ENCODE measurements around the gene TGFA. TPM values are rescaled to one million over a fixed set of nuclear protein-coding genes. Genes with fewer than 3 reads are reported as not detected.

TGFA gene
- total RNA-seq, 1 experiment from 2014 or later = 27.7 TPM

DNA sequence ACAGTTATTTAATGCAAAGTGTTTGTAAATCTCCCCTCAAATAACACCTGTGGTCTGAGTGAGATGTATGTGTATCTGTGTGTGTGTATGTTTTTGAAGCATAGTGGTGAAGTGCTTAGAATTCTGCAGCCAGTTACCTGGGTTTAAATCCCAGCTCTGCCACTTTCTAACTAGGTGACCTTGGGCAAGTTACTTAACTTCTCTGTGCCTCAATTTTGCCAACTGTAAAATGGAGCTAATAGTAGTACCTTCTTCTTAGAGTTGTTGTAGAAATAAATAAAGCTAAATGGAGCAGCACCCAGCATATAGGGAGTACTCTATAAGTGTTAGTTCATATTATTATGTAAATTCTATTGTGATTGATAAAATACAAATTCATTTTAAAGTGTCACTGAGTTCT is 48.9 kb downstream of the TGFA start:
- H4K20me1 ChIP-seq (ENCODE audit: insufficient read depth) = no peaks in the 10 kb centered on the region
- ChIA-PET CTCF (interaction anchor here (0.6 kb wide), 1 partner anchor 20 kb away, joined by 3 read pairs; no protein-coding TSS in a partner anchor), POLR2A (ENCODE audit: unreplicated experiment) (no interaction called here)
- H3K4me2 ChIP-seq = no peak overlapping the region
- no peak overlapping the region for H2AFZ ChIP-seq
- no peaks in the 10 kb centered on the region for H3K27me3 ChIP-seq (ENCODE audit: insufficient read depth, low read depth)
- no peak for TF ChIP-seq EZH2 (IDR thresholded peaks at IDR 0.05; ENCODE audit: low read depth)
- TF ChIP-seq, protein P1, sequence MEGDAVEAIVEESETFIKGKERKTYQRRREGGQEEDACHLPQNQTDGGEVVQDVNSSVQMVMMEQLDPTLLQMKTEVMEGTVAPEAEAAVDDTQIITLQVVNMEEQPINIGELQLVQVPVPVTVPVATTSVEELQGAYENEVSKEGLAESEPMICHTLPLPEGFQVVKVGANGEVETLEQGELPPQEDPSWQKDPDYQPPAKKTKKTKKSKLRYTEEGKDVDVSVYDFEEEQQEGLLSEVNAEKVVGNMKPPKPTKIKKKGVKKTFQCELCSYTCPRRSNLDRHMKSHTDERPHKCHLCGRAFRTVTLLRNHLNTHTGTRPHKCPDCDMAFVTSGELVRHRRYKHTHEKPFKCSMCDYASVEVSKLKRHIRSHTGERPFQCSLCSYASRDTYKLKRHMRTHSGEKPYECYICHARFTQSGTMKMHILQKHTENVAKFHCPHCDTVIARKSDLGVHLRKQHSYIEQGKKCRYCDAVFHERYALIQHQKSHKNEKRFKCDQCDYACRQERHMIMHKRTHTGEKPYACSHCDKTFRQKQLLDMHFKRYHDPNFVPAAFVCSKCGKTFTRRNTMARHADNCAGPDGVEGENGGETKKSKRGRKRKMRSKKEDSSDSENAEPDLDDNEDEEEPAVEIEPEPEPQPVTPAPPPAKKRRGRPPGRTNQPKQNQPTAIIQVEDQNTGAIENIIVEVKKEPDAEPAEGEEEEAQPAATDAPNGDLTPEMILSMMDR (conservative IDR thresholded peaks at IDR 0.05) = no peak
- H3K4me3 ChIP-seq = no peak overlapping the region
- H3K9me2 ChIP-seq (ENCODE audit: insufficient read depth) = no peaks in the 10 kb centered on the region
- no TSS peak for BruUV-seq (replicated peaks)
- no peaks in the 10 kb centered on the region for H3K9me3 ChIP-seq (ENCODE audit: insufficient read depth, low read depth)
- no peak overlapping the region for H3K27ac ChIP-seq
- intact Hi-C loops (cut with micrococcal nuclease; ENCODE audit: unreplicated experiment) = no loop called here
- no peak for DNase-seq
- H3K36me3 ChIP-seq (ENCODE audit: low read depth) = peaks cover 14% of the 10 kb centered on the region; the same call in 1 of the 2 replicates
- peaks cover 45% of the 10 kb centered on the region for H3K79me2 ChIP-seq (ENCODE audit: low read depth)
- peaks cover 24% of the 10 kb centered on the region for H3K4me1 ChIP-seq (replicated peaks; ENCODE audit: insufficient read depth)
- peaks cover 21% of the 10 kb centered on the region for H3F3A ChIP-seq (ENCODE audit: insufficient read depth, low read depth)

DNA sequence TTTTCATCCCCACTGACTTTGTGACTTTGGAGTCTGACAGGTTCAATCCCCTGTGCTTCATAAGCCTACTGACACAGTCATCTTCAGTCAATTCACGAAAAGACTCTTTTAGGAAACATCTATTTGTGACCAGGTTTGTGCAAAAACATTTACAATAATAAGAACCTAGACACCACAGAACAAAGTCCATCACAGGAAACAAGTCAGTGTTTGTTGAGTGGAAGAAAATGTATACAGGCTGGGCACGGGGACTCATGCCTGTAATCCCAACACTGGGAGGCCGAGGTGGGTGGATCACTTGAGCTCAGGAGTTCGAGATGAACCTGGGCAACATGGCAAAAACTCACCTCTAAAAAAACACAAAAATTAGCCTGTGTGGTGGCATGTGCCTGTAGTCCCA is 49.7 kb downstream of the TGFA start:
- no peaks in the 10 kb centered on the region; the same call in 1 of the 2 replicates for H3K9me3 ChIP-seq (ENCODE audit: insufficient read depth, low read depth)
- POLR2A ChIA-PET (ENCODE audit: unreplicated experiment) = no interaction called here
- H3K27ac ChIP-seq = no peak overlapping the region
- H3K27me3 ChIP-seq (ENCODE audit: insufficient read depth, low read depth) = no peaks in the 10 kb centered on the region
- H3K36me3 ChIP-seq (ENCODE audit: low read depth) = peaks cover 18% of the 10 kb centered on the region; the same call in 1 of the 2 replicates
- no peak overlapping the region for H3K4me3 ChIP-seq
- H3K9me2 ChIP-seq (ENCODE audit: insufficient read depth) = no peaks in the 10 kb centered on the region
- DNase-seq = no peak
- H3F3A ChIP-seq (ENCODE audit: insufficient read depth, low read depth) = peaks cover 13% of the 10 kb centered on the region
- intact Hi-C loops (cut with micrococcal nuclease; ENCODE audit: unreplicated experiment) = no loop called here
- H4K20me1 ChIP-seq (ENCODE audit: insufficient read depth) = no peaks in the 10 kb centered on the region
- TF ChIP-seq, protein P1 (conservative IDR thresholded peaks at IDR 0.05) = no peak
- no peak for TF ChIP-seq EZH2 (IDR thresholded peaks at IDR 0.05; ENCODE audit: low read depth)
- CTCF ChIA-PET = no interaction called here
- H3K4me1 ChIP-seq (replicated peaks; ENCODE audit: insufficient read depth) = peaks cover 19% of the 10 kb centered on the region
- H3K4me2 ChIP-seq = no peak overlapping the region
- no TSS peak for BruUV-seq (replicated peaks)
- H3K79me2 ChIP-seq (ENCODE audit: low read depth) = peaks cover 50% of the 10 kb centered on the region
- no peak overlapping the region for H2AFZ ChIP-seq

DNA sequence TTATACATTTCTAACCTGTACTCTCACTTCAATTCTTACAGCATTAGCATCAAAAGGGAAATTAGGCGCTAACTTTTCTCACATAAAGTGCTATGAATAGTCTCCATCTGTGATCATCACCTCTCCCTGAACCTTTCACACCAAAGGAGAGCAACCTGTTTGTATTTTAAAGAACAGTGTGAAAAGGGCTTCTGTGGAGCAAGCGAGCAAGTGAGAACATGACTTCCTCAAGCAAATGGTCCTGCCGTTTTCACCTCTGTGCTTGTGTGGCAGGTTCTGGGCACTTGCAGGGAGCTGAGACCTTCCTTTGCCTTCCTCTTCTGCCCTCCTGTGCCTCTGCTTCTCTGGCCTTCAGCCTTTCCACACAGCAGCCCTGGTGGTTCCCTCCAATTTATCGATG is 51.9 kb downstream of the TGFA start:
- no peak for DNase-seq
- H3K4me1 ChIP-seq (replicated peaks; ENCODE audit: insufficient read depth) = peaks cover 25% of the 10 kb centered on the region
- TF ChIP-seq, protein P1 (conservative IDR thresholded peaks at IDR 0.05) = no peak
- no peak for TF ChIP-seq EZH2 (IDR thresholded peaks at IDR 0.05; ENCODE audit: low read depth)
- intact Hi-C loops (cut with micrococcal nuclease; ENCODE audit: unreplicated experiment) = no loop called here
- H2AFZ ChIP-seq = no peak overlapping the region
- no peak overlapping the region for H3K4me2 ChIP-seq
- no TSS peak for BruUV-seq (replicated peaks)
- no peaks in the 10 kb centered on the region for H3K9me2 ChIP-seq (ENCODE audit: insufficient read depth)
- no peak overlapping the region for H3K27ac ChIP-seq
- POLR2A ChIA-PET (ENCODE audit: unreplicated experiment) = no interaction called here
- peaks cover 8% of the 10 kb centered on the region; the same call in 1 of the 2 replicates for H3F3A ChIP-seq (ENCODE audit: insufficient read depth, low read depth)
- 0 out of 2 replicates have a peak, but pooled peaks cover 18% of the 10 kb centered on the region for H3K36me3 ChIP-seq (ENCODE audit: low read depth)
- no peaks in the 10 kb centered on the region for H4K20me1 ChIP-seq (ENCODE audit: insufficient read depth)
- no peak overlapping the region for H3K4me3 ChIP-seq
- H3K27me3 ChIP-seq (ENCODE audit: insufficient read depth, low read depth) = no peaks in the 10 kb centered on the region
- no peaks in the 10 kb centered on the region; the same call in 1 of the 2 replicates for H3K9me3 ChIP-seq (ENCODE audit: insufficient read depth, low read depth)
- CTCF ChIA-PET = no interaction called here
- H3K79me2 ChIP-seq (ENCODE audit: low read depth) = peaks cover 41% of the 10 kb centered on the region
